Osteocyte (in vitro differentiated cells): ENCODE results near the gene SFTPB. TPM values are rescaled to one million over a fixed set of nuclear protein-coding genes. Genes with fewer than 3 reads are reported as not detected.
"Not testable (repeated sequence)": the region's sequence is repeated elsewhere in the genome, so short reads cannot be mapped to it uniquely, and the experiment has no call there.

Source experiments
- DNase-seq: peaks from one replicate; pipeline ENCODE4 v3.0.0; 2021; ENCODE audit warnings: mixed read lengths; ENCODE audit not compliant: unreplicated experiment; ENCODE audit errors: extremely low spot score
- H3K27ac Mint-ChIP-seq: one replicate; pipeline ENCODE4 v1.8.0; 2021; ENCODE audit warnings: mild to moderate bottlenecking, mixed read lengths; ENCODE audit not compliant: unreplicated experiment
- H3K27me3 Mint-ChIP-seq: one replicate; pipeline ENCODE4 v1.8.0; 2021; ENCODE audit warnings: mixed read lengths; ENCODE audit not compliant: unreplicated experiment
- H3K36me3 Mint-ChIP-seq: one replicate; pipeline ENCODE4 v1.8.0; 2021; ENCODE audit warnings: mixed read lengths; ENCODE audit not compliant: unreplicated experiment
- H3K4me1 Mint-ChIP-seq: one replicate; pipeline ENCODE4 v1.8.0; 2021; ENCODE audit warnings: mixed read lengths; ENCODE audit not compliant: unreplicated experiment
- H3K4me3 Mint-ChIP-seq: one replicate; pipeline ENCODE4 v1.8.0; 2021; ENCODE audit warnings: mild to moderate bottlenecking, moderate library complexity, mixed read lengths; ENCODE audit not compliant: unreplicated experiment
- H3K9me3 Mint-ChIP-seq: one replicate; pipeline ENCODE4 v1.8.0; 2021; ENCODE audit warnings: mixed read lengths; ENCODE audit not compliant: unreplicated experiment
- total RNA-seq: library from RNA; stranded (reverse); gene quantifications from 2 replicates; pipeline ENCODE4 v1.2.1, GENCODE V29; 2021
- TF ChIP-seq, protein P1 (sequence below): fragments of 200-600 bp; sonication (generic); IDR thresholded peaks from 2 replicates; pipeline ENCODE4 v1.5.0; 2021; ENCODE audit warnings: antibody characterized with exemption, mild to moderate bottlenecking, moderate library complexity

Gene SFTPB
- total RNA-seq, 1 donor from 2014 or later, result not detected

DNA sequence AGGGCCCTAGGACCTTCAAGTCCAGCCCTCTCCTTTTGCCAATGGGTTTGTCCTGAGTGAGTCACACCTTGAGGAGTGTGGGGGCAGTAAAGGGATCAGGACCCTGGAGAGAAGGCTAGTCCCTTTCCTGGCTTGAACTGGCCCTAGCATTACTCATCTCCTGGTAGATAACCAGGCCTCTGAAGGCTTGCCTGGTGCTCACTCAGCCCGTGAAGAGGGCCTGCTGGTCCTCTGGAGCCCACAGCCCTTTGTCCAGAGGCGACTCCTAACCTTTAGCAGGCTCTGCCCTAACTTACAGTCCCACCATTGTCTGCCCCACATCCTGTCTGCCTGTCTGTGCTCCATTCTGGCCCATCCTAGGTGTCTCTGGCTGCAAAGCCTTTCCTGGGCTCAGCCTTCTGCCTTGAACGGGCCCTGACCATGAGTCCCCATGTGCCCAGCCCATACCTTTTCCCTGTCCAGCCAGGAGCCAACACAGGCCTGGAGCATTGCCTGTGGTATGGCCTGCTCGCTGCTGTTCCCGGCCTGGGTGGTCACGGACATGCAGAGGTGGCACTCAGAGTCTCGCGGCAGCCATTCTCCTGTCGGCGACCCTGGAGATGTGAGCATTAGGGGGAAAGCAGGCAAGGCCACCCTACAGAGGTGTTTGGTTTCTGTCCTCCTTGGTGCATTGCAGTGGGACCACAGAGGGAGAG, 5.0 kb downstream of the SFTPB start:
- Mint-ChIP-seq H3K4me3 (no peak overlapping the region), H3K36me3 (peaks cover 4% of the 10 kb centered on the region), H3K4me1 (peaks cover 22% of the 10 kb centered on the region), H3K9me3 (no peaks in the 10 kb centered on the region), H3K27me3 (no peaks in the 10 kb centered on the region), H3K27ac (no peak overlapping the region)
- DNase-seq, result no peak
- TF ChIP-seq, protein P1, sequence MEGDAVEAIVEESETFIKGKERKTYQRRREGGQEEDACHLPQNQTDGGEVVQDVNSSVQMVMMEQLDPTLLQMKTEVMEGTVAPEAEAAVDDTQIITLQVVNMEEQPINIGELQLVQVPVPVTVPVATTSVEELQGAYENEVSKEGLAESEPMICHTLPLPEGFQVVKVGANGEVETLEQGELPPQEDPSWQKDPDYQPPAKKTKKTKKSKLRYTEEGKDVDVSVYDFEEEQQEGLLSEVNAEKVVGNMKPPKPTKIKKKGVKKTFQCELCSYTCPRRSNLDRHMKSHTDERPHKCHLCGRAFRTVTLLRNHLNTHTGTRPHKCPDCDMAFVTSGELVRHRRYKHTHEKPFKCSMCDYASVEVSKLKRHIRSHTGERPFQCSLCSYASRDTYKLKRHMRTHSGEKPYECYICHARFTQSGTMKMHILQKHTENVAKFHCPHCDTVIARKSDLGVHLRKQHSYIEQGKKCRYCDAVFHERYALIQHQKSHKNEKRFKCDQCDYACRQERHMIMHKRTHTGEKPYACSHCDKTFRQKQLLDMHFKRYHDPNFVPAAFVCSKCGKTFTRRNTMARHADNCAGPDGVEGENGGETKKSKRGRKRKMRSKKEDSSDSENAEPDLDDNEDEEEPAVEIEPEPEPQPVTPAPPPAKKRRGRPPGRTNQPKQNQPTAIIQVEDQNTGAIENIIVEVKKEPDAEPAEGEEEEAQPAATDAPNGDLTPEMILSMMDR, result no peak

DNA sequence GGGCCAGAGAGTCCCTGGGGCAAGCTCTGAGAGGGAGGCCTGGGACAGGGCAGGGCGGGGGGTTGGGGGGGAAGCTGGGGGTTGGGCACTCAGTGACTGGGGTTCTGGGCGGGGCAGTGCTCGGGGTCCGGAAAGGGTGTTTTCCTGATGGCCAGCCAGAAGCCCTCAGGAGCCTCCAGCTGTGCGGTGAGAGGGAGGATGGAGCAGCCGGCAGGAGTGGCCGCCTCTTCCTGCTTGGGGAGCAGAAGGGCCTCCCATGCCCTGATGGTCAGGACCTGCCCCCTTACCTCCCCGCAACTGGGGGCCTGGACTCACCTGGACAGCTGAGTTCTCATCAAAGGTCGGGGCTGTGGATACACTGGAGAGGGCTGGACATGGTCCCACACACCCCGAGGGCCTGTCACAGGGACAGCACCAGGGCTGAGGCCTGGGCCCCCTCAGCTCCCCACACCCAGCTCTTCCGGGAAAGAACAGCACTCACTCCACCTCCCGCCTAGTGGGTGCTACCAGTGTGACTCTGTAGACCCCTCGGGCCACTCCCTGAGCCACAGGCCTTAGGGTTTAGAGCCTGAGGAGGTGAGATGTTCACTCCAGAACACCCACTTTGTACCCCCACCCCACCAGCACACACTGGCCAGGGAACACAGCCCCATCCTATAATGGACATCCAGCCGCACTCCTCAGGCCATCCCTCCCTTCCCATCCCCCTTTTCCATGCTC, 6.7 kb downstream of the SFTPB start:
- Mint-ChIP-seq H3K27me3 (no peaks in the 10 kb centered on the region), H3K9me3 (no peaks in the 10 kb centered on the region), H3K27ac (no peak overlapping the region), H3K4me3 (no peak overlapping the region), H3K4me1 (peaks cover 22% of the 10 kb centered on the region), H3K36me3 (peaks cover 10% of the 10 kb centered on the region)
- no peak for DNase-seq
- TF ChIP-seq, protein P1, result no peak

DNA sequence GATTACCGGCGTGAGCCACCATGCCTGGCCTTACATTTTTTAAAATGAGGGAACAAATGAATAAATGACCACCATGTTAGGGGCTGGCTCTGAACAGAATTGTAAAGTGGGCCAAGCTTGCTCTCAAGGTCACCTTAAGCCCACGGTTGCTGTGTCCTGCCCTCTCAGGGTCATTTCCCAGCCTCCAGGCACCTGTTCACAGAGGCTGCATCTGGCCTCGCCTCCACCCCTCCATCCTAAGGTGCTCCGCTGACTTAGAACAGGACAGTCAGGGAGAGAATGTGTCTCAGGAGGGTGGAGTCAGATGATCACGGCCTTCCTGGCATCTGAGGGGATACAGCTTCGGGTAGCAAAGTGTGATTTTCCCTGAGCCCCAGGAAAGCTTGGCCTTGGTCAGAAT, 7.3 kb downstream of the SFTPB start:
- Mint-ChIP-seq H3K4me3 (no peak overlapping the region), H3K27me3 (no peaks in the 10 kb centered on the region), H3K4me1 (peaks cover 27% of the 10 kb centered on the region)

DNA sequence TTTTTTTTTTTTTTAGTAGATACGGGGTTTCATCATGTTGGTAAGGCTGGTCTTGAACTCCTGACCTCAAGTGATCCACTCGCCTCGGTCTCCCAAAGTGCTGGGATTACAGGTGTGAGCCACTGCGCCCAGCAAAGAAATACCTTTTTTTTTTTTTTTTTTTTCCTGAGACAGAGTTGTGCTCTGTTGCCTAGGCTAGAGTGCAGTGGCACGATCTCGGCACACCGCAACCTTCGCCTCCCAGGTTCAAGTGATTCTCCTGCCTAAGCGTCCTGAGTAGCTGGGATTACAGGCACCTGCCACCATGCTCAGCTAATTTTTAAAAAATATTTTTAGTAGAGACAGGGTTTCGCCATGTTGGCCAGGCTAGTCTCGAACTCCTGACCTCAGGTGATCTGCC, 7.7 kb downstream of the SFTPB start:
- H3K27ac Mint-ChIP-seq, DNase-seq, H3K4me3 Mint-ChIP-seq, H3K9me3 Mint-ChIP-seq, H3K27me3 Mint-ChIP-seq: not testable (repeated sequence)
- Mint-ChIP-seq H3K36me3 (peaks cover 10% of the 10 kb centered on the region), H3K4me1 (peaks cover 27% of the 10 kb centered on the region)

More for the DNA sequence above, 7.3 kb downstream of the SFTPB start:
- no peak for DNase-seq
- Mint-ChIP-seq H3K27ac (no peak overlapping the region), H3K36me3 (peaks cover 10% of the 10 kb centered on the region), H3K9me3 (no peaks in the 10 kb centered on the region)
- TF ChIP-seq, protein P1, result no peak

DNA sequence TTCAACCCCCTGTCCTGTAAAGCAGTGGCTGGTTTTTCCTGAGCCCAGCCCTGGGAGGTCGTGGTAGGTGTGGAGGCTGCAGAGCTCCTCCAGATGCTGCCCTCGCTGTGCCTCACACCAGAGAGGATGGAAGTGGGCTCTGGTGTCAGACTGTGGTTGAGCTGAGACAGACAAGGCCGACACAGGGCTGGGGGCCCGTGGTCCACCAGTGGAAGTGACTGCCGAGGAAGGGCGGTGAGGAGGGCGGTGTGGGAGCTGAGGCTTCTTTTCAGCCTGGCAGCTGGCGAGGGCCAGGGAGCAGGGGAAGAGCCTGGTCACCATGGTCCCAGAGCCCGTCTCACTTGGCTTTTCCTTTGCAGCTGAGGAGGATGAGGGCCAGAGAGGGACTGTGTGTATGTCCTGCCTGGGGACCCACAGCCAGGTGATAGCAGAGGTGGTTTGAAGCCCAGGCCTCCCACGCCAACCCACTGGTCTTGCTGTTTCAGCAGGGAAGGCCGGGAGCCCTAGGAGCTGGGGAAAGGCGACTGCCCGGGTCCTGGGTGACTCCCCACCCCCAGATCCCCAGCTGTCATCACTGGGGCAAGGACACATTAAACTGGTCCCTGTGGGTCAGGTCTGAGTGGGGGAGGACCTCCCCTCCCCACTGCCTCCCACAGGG, 8.5 kb downstream of the SFTPB start:
- no peak for DNase-seq
- no peaks in the 10 kb centered on the region for H3K27me3 Mint-ChIP-seq
- TF ChIP-seq, protein P1, result no peak
- H3K4me1 Mint-ChIP-seq, result peaks cover 27% of the 10 kb centered on the region
- no peaks in the 10 kb centered on the region for H3K9me3 Mint-ChIP-seq
- H3K4me3 Mint-ChIP-seq, result no peak overlapping the region
- H3K27ac Mint-ChIP-seq, result no peak overlapping the region
- peaks cover 10% of the 10 kb centered on the region for H3K36me3 Mint-ChIP-seq

DNA sequence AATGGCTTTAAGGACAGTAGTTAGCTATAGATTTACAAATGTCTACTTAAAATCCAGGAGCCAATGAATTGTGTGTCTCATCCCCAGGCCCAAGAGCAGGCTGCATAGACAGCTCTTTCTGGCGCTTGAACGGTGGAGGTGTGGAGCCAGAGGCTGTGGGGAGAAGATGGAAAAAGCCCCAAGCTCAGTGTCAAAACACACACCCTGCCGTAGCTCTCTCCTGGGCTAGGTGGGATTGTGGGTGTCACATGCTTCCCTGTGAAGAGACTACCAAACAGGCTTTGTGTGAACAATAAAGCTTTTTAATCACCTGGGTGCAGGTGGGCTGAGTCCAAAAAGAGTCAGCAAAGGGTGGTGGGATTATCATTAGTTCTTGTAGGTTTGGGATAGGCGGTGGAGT, 10.6 kb downstream of the SFTPB start:
- not testable (repeated sequence) for H3K4me3 Mint-ChIP-seq, H3K9me3 Mint-ChIP-seq, DNase-seq, H3K27ac Mint-ChIP-seq, H3K27me3 Mint-ChIP-seq
- Mint-ChIP-seq H3K4me1 (peaks cover 20% of the 10 kb centered on the region), H3K36me3 (peaks cover 18% of the 10 kb centered on the region)
